MM.1S (cell line): Measurements from ENCODE around the gene ZNF664.

ENCODE experiments used
- DNase-seq: peaks from one replicate; pipeline ENCODE4 v3.0.0-alpha.2; 2015
- H2AFZ ChIP-seq: fragments of 300-600 bp; sonication (generic); 2 replicates; pipeline ENCODE4 v1.6.0; 2016; ENCODE audit warnings: antibody characterized with exemption, low read length
- H3F3A ChIP-seq: fragments of 300-600 bp; sonication (generic); 2 replicates; pipeline ENCODE4 v1.6.1; 2016; ENCODE audit warnings: mild to moderate bottlenecking, antibody characterized with exemption, low read length, moderate library complexity, mixed read lengths; ENCODE audit not compliant: insufficient read depth
- H3K27ac ChIP-seq: fragments of 300-600 bp; sonication (generic); 2 replicates; pipeline ENCODE4 v1.5.1; 2016; ENCODE audit warnings: mild to moderate bottlenecking, low read length
- H3K27me3 ChIP-seq: fragments of 300-600 bp; sonication (generic); replicated peaks from 2 replicates; pipeline ENCODE4 v1.6.0; 2016; ENCODE audit warnings: low read length; ENCODE audit not compliant: insufficient read depth
- H3K36me3 ChIP-seq: fragments of 300-600 bp; sonication (generic); replicated peaks from 2 replicates; pipeline ENCODE4 v1.6.1; 2016; ENCODE audit warnings: mild to moderate bottlenecking, low read length, mixed read lengths; ENCODE audit not compliant: insufficient read depth
- H3K4me1 ChIP-seq: fragments of 300-600 bp; sonication (generic); 2 replicates; pipeline ENCODE4 v1.6.1; 2016; ENCODE audit warnings: low read length, mixed read lengths
- H3K4me2 ChIP-seq: fragments of 300-600 bp; sonication (generic); 2 replicates; pipeline ENCODE4 v1.6.0; 2016; ENCODE audit warnings: low read depth, low read length
- H3K4me3 ChIP-seq: fragments of 300-600 bp; sonication (generic); 2 replicates; pipeline ENCODE4 v1.5.1; 2016; ENCODE audit warnings: low read length, mixed read lengths
- H3K79me2 ChIP-seq: fragments of 300-600 bp; sonication (generic); 2 replicates; pipeline ENCODE4 v1.6.1; 2016; ENCODE audit warnings: mixed run types, low read length, mixed read lengths
- H3K9ac ChIP-seq: fragments of 300-600 bp; sonication (generic); 2 replicates; pipeline ENCODE4 v1.6.1; 2016; ENCODE audit warnings: low read length, mixed read lengths
- H3K9me2 ChIP-seq: fragments of 300-600 bp; sonication (generic); replicated peaks from 2 replicates; pipeline ENCODE4 v1.6.1; 2016; ENCODE audit warnings: mild to moderate bottlenecking, low read length, mixed read lengths; ENCODE audit not compliant: insufficient read depth
- H3K9me3 ChIP-seq: fragments of 300-600 bp; sonication (generic); replicated peaks from 2 replicates; pipeline ENCODE4 v1.6.1; 2016; ENCODE audit warnings: mild to moderate bottlenecking, low read length, mixed read lengths; ENCODE audit not compliant: insufficient read depth
- H4K20me1 ChIP-seq: fragments of 300-600 bp; sonication (generic); 2 replicates; pipeline ENCODE4 v1.6.1; 2016; ENCODE audit warnings: mild to moderate bottlenecking, low read length, moderate library complexity, mixed read lengths; ENCODE audit not compliant: insufficient read depth
- CTCF ChIP-seq: fragments of 300-600 bp; sonication (generic); IDR thresholded peaks from 2 replicates; pipeline ENCODE4 v1.5.1; 2016; ENCODE audit warnings: antibody characterized with exemption, low read length, mixed read lengths
- EZH2 ChIP-seq: fragments of 300-600 bp; sonication (generic); optimal IDR thresholded peaks from 2 replicates; pipeline ENCODE3; 2017; ENCODE audit warnings: low read depth, mild to moderate bottlenecking, antibody characterized with exemption, low read length, mixed read lengths
- EZH2phosphoT487 ChIP-seq: fragments of 300-600 bp; sonication (generic); IDR thresholded peaks from 2 replicates; pipeline ENCODE4 v1.6.1; 2018; ENCODE audit warnings: antibody characterized with exemption, low read length

The ZNF664 gene

GRCh38 chr12:124055066-124055465 lies 82.1 kb downstream of the ZNF664 start:
- Histone ChIP-seq H3K4me1 (no peaks in the 10 kb centered on the region), H3K27ac (no peak overlapping the region), H3K9ac (no peak overlapping the region), H3K9me3 (no peaks in the 10 kb centered on the region), H3F3A (no peaks in the 10 kb centered on the region), H4K20me1 (no peaks in the 10 kb centered on the region), H3K79me2 (no peaks in the 10 kb centered on the region), H3K27me3 (no peaks in the 10 kb centered on the region), H3K36me3 (no peaks in the 10 kb centered on the region), H2AFZ (no peak overlapping the region), H3K4me2 (no peak overlapping the region), H3K4me3 (no peak overlapping the region), H3K9me2 (no peaks in the 10 kb centered on the region)
- TF ChIP-seq EZH2 (no peak), EZH2phosphoT487 (no peak), CTCF (no peak)
- no peak for DNase-seq

- H3K4me1 ChIP-seq = no peaks in the 10 kb centered on the region
- no peaks in the 10 kb centered on the region for H3K79me2 ChIP-seq
- no peak overlapping the region for H3K27ac ChIP-seq
- no peak overlapping the region for H3K9ac ChIP-seq
- DNase-seq = no peak
- H3F3A ChIP-seq = no peaks in the 10 kb centered on the region
- H3K4me3 ChIP-seq = no peak overlapping the region
- H3K36me3 ChIP-seq = no peaks in the 10 kb centered on the region
- H3K9me2 ChIP-seq = no peaks in the 10 kb centered on the region
- TF ChIP-seq EZH2 = no peak
- H4K20me1 ChIP-seq = no peaks in the 10 kb centered on the region
- H2AFZ ChIP-seq = no peak overlapping the region
- no peaks in the 10 kb centered on the region for H3K9me3 ChIP-seq
- no peak overlapping the region for H3K4me2 ChIP-seq
- no peaks in the 10 kb centered on the region for H3K27me3 ChIP-seq
Observed at GRCh38 chr12:124057691-124058090, 84.7 kb downstream of the ZNF664 start.

GRCh38 chr12:124059752-124060151 lies 86.7 kb downstream of the ZNF664 start:
- H3K4me2 ChIP-seq = no peak overlapping the region
- H3F3A ChIP-seq = no peaks in the 10 kb centered on the region
- H3K4me1 ChIP-seq = no peaks in the 10 kb centered on the region
- no peak for TF ChIP-seq EZH2
- TF ChIP-seq EZH2phosphoT487 = no peak
- no peak for TF ChIP-seq CTCF
- H3K27me3 ChIP-seq = no peaks in the 10 kb centered on the region
- H4K20me1 ChIP-seq = no peaks in the 10 kb centered on the region
- no peak for DNase-seq
- H3K9me2 ChIP-seq = no peaks in the 10 kb centered on the region
- no peak overlapping the region for H3K4me3 ChIP-seq
- H2AFZ ChIP-seq = no peak overlapping the region
- no peaks in the 10 kb centered on the region for H3K36me3 ChIP-seq
- H3K9ac ChIP-seq = no peak overlapping the region
- H3K27ac ChIP-seq = no peak overlapping the region
- H3K79me2 ChIP-seq = no peaks in the 10 kb centered on the region
- no peaks in the 10 kb centered on the region for H3K9me3 ChIP-seq
